Neural crest cell (in vitro differentiated cells): ENCODE measurements around the gene METAP1. TPM values are rescaled to one million over a fixed set of nuclear protein-coding genes. Genes with fewer than 3 reads are reported as not detected.

Experiments
- DNase-seq: peaks from one replicate; pipeline ENCODE4 v3.0.0; 2021; ENCODE audit warnings: low read depth, mixed read lengths, low spot score
- H3K27ac Mint-ChIP-seq: one replicate; pipeline ENCODE4 v1.8.0; 2021; ENCODE audit warnings: mild to moderate bottlenecking, mixed read lengths; ENCODE audit not compliant: unreplicated experiment
- H3K27me3 Mint-ChIP-seq: 2 replicates; pipeline ENCODE4 v1.8.0; 2021; ENCODE audit warnings: low read depth, mild to moderate bottlenecking, mixed read lengths
- H3K36me3 Mint-ChIP-seq: 2 replicates; pipeline ENCODE4 v1.8.0; 2021; ENCODE audit warnings: low read depth, mild to moderate bottlenecking, mixed read lengths
- H3K4me1 Mint-ChIP-seq: 2 replicates; pipeline ENCODE4 v1.8.0; 2021; ENCODE audit warnings: mixed read lengths
- H3K4me3 Mint-ChIP-seq: one replicate; pipeline ENCODE4 v1.8.0; 2021; ENCODE audit warnings: mild to moderate bottlenecking, mixed read lengths
- H3K9me3 Mint-ChIP-seq: 2 replicates; pipeline ENCODE4 v1.8.0; 2021; ENCODE audit warnings: mixed read lengths
- total RNA-seq: library from RNA; stranded (reverse); gene quantifications from 2 replicates; pipeline ENCODE4 v1.2.1, GENCODE V29; 2021
- TF ChIP-seq, protein P1 (sequence below): fragments of 200-600 bp; sonication (generic); conservative IDR thresholded peaks from 2 replicates; pipeline ENCODE4 v1.5.0; 2021; ENCODE audit warnings: antibody characterized with exemption, mild to moderate bottlenecking

METAP1 gene
- total RNA-seq, 1 donor from 2014 or later: 52.1 TPM

- no peak for DNase-seq
- no peak overlapping the region for H3K4me3 Mint-ChIP-seq
- TF ChIP-seq, protein P1, sequence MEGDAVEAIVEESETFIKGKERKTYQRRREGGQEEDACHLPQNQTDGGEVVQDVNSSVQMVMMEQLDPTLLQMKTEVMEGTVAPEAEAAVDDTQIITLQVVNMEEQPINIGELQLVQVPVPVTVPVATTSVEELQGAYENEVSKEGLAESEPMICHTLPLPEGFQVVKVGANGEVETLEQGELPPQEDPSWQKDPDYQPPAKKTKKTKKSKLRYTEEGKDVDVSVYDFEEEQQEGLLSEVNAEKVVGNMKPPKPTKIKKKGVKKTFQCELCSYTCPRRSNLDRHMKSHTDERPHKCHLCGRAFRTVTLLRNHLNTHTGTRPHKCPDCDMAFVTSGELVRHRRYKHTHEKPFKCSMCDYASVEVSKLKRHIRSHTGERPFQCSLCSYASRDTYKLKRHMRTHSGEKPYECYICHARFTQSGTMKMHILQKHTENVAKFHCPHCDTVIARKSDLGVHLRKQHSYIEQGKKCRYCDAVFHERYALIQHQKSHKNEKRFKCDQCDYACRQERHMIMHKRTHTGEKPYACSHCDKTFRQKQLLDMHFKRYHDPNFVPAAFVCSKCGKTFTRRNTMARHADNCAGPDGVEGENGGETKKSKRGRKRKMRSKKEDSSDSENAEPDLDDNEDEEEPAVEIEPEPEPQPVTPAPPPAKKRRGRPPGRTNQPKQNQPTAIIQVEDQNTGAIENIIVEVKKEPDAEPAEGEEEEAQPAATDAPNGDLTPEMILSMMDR: no peak
- H3K9me3 Mint-ChIP-seq: peaks cover 7% of the 10 kb centered on the region
- peaks cover 38% of the 10 kb centered on the region for H3K36me3 Mint-ChIP-seq
- no peaks in the 10 kb centered on the region for H3K27me3 Mint-ChIP-seq
- no peaks in the 10 kb centered on the region for H3K4me1 Mint-ChIP-seq
- H3K27ac Mint-ChIP-seq: no peak overlapping the region
Observed at GRCh38 chr4:99038213-99038612, 42.7 kb downstream of the METAP1 start.

DNA sequence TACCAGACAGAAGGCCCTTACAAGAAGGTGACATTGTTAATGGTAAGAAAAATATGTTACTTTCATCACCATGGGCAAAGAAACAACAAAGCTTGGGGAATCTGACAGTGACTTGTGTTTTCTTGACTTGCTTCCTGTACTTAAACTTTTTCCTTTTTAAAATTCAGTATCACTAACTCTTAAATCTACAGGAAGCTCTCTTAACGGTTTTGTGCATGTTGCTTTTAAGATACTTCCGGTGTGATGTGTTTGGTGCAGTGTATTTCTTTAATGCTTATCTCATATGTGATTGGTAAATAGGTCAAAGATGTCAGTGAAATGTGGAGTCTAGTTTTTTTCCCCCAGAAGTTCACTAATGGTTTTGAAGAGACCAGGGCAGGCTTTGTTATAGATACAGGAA, 47.8 kb downstream of the METAP1 start:
- DNase-seq: no peak

DNA sequence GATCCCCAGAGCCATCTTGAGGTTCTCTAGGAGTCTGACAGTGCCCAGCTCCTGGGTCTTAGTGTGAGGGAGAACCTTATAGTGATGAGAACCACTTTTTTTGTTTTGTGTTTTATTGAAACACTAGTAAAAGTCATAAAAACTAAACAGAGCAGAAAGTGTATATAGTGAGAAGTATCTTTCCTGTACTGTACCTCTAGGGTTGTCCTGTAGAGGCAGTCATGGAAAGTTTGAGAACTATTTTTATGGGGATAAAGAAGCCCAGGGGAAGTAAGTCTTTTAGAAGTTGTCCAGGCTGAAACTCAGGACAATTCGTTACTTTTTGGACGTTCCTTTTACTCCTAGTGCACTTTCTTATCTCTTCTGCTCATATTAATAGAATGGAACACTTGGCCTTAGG, 52.2 kb downstream of the METAP1 start:
- no peaks in the 10 kb centered on the region for H3K9me3 Mint-ChIP-seq
- no peaks in the 10 kb centered on the region for H3K4me1 Mint-ChIP-seq
- H3K27ac Mint-ChIP-seq: no peak overlapping the region
- no peak for DNase-seq
- TF ChIP-seq, protein P1: peak; percentile 26
- H3K27me3 Mint-ChIP-seq: no peaks in the 10 kb centered on the region
- no peak overlapping the region for H3K4me3 Mint-ChIP-seq
- H3K36me3 Mint-ChIP-seq: peaks cover 45% of the 10 kb centered on the region

More for the DNA sequence above, 47.8 kb downstream of the METAP1 start:
- Mint-ChIP-seq H3K4me3 (no peak overlapping the region), H3K9me3 (no peaks in the 10 kb centered on the region), H3K4me1 (no peaks in the 10 kb centered on the region), H3K27me3 (no peaks in the 10 kb centered on the region), H3K36me3 (peaks cover 23% of the 10 kb centered on the region), H3K27ac (no peak overlapping the region)
- TF ChIP-seq, protein P1: no peak

GRCh38 chr4:99052902-99053301, 57.4 kb downstream of the METAP1 start:
- peaks cover 9% of the 10 kb centered on the region for H3K4me1 Mint-ChIP-seq
- H3K36me3 Mint-ChIP-seq: peaks cover 41% of the 10 kb centered on the region
- no peaks in the 10 kb centered on the region for H3K27me3 Mint-ChIP-seq
- no peaks in the 10 kb centered on the region for H3K9me3 Mint-ChIP-seq
- H3K4me3 Mint-ChIP-seq: no peak overlapping the region
- no peak overlapping the region for H3K27ac Mint-ChIP-seq
- DNase-seq: no peak
- TF ChIP-seq, protein P1: no peak

DNA sequence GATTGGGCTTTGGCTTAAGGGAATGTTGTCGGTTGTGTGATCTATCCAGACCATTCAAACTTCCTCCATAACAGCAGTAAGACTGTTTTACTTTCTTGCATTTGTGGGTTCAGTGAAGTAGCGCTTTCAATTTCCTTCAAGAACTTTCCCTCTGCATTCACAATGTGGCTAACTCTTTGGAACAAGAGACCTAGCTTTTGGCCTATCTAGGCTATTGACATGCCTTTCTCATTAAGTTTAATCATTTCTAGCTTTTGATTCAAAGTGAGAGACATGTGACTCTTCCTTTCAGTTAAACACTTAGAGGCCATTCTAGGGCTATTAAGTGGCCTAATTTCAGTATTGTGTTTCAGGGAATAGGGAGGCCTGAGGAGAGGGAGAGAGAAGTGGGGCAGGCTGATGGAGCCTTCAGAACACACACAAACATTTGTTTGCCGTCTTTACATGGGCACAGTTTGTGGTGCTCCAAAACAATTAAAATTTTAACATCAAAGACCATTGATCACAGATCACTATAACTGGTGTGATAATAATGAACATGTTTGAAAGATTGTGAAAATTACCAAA, 59.0 kb downstream of the METAP1 start:
- Mint-ChIP-seq H3K27me3 (no peaks in the 10 kb centered on the region), H3K9me3 (no peaks in the 10 kb centered on the region), H3K36me3 (peaks cover 36% of the 10 kb centered on the region), H3K27ac (no peak overlapping the region), H3K4me1 (peaks cover 13% of the 10 kb centered on the region), H3K4me3 (no peak overlapping the region)
- no peak for DNase-seq
- TF ChIP-seq, protein P1: no peak

DNA sequence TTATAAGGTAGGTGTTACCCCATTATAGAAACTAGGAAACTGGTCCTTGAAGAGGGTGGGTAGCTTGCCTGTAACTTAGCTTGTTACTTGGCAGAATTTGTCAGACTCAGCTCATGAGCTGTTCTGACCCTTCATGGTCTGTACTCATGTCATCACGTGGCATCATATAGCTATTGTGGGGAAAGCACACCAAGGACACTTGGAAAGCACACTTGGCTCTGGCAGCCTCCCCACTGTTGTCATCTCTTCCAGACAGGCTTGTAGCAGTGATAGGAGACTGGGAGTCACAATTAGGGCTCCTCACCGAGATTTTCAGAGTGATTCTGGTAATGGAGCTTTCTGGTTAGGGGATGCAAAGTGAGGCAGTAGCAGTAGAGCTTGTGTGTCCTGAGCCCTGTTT, 62.7 kb downstream of the METAP1 start:
- Mint-ChIP-seq H3K4me3 (no peak overlapping the region), H3K36me3 (peaks cover 22% of the 10 kb centered on the region), H3K4me1 (peaks cover 21% of the 10 kb centered on the region), H3K27ac (peak overlapping the region; percentile 28), H3K27me3 (no peaks in the 10 kb centered on the region), H3K9me3 (no peaks in the 10 kb centered on the region)
- DNase-seq: no peak
- TF ChIP-seq, protein P1: no peak
